Stimulated activated CD4-positive, alpha-beta T cell treated with anti-CD3 and anti-CD28 coated beads, Interleukin-12 subunit alpha, Interleukin-12 subunit beta, amount 100 ng/mL, for 24 hours (primary cell): ENCODE measurements around the gene INCENP.
"Not testable (repeated sequence)": the region's sequence is repeated elsewhere in the genome, so short reads cannot be mapped to it uniquely, and the experiment has no call there.

Source experiments
- DNase-seq, 2 experiments: peaks; one replicate each; pipeline ENCODE4 v3.0.0-alpha.2; 2020; ENCODE audit warnings: low read depth in 2 of 2

Gene INCENP

DNA sequence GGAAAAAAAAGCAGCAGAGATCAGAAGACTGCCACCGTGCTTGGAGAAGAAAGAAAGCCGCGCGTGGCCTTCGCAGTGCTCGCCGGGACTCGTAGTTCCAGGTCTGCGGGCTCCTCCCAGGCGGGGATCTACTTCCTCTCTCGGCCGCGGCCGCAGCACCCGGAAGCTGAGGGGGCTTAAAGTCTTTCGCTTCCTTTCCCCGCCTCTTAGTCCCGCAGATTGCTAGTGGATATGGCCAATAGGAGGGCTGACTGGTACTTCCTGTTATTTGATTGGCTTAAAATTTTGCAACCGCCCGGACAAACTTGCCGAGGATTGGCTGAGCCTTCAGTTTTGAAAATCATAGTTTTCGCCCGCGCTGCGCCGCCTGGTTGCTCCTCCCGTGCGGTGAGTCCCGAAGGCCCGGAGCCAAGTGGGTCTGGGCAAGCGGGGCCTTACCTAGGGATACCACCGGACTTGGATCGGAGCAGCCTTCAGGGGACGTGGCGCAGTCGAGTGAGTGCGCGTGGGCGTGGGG is at the start of gene INCENP:
Gene INCENP (plus strand): TSS at position 343 of the 517 bp plus-strand sequence. CDS start 4,151 bp downstream, outside the sequence.
- peak; percentile 84 to 88 for DNase-seq

GRCh38 chr11:62075438-62075837 is 48.4 kb upstream of the INCENP start:
- no peak for DNase-seq

DNA sequence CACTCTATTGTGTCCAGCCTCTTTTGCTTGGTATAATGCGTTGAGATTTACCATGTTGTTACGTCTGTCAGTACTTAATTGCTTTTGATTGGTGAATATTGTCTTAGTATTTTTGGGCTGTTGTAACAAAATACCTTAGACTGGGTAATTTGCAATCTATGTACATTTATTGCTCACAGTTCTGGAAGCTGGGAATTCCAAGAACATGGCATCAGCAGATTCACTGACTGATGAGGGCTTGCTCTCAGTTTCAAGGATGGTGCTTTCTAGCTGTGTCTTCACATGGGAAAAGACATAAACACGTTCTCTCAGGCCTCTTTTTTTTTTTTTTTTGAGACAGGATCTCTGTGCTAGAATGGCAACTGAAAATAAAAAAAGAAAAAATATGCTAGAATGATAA is 46.7 kb upstream of the INCENP start:
- no peak for DNase-seq

DNA sequence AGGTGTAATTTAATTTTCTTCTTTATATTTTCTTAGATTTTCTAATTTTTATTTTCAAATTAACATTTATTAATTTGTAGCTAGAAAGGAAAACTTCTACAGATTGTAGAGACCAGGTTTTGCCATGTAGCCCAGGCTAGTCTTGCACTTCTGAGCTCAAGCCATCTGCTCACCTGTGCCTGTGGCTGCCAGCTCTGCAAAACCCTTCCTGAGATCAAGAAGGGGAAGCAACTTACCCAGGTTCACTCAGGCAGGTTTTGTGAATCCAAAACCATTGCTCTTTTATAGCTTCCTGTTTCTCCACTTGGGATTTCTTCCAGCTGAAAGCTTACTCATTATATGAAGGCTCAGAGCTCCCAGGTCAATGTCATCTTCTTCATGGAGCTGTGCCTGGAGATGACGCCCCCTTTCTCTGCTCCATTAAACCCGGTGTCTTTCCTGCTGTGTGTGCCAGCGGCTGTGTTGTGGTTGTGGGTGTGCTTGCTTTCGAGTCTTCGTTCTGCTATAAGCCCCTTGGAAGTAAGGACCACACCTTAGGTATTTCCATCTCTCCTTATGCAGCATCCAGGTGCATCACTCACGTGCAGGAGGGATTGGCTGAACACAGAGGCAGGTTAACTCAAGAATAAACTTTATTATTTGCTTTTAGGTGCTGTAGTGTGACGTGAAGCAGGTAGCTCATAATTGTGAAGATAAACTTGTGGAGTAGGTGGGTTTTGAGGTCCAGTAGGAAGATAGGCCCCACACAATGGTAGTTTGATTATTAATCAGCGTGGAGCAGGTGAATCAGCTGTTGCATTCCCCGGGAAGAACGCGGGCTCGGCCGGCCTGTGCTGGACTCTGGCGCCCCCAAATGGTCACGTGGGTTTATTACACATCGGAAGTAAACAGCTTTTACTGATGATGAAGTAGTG is 42.2 kb upstream of the INCENP start:
- peak; percentile 60 to 75 for DNase-seq

DNA sequence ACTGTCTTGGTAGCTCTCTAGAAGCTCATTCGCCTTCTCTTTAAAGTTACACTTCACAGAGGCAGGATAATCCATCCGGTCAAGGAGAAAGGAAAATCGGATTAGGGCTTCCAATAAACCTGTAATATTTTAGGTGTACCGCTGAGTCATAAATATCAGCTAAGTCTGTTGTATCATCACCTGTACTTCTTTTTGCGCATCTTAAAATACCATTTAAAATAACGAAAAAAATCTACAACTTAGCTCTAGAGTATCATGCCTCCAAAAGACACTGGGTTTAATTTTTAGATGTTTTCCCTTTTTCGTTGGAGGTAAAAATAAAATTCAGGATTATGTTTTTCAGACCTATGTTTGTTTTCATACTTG is 41.5 kb upstream of the INCENP start:
- no peak for DNase-seq

DNA sequence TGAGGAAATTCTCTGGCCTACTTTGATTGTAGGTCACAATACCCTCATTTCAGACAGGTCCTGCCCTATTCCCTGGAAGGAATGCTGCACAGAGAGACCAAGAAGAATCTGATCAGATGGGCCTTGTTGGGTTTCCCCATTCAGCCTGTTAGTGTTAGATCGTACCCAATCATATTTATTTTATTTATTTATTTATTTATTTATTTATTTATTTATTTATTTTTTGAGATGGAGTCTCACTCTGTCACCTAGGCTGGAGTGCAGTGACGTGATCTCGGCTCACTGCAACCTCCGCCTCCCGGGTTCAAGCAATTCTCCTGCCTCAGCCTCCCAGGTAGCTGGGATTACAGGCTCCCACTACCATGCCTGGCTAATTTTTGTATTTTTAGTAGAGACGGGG is 39.0 kb upstream of the INCENP start:
- not testable (repeated sequence) for DNase-seq

GRCh38 chr11:62087694-62088093 is 36.1 kb upstream of the INCENP start:
- no peak for DNase-seq

DNA sequence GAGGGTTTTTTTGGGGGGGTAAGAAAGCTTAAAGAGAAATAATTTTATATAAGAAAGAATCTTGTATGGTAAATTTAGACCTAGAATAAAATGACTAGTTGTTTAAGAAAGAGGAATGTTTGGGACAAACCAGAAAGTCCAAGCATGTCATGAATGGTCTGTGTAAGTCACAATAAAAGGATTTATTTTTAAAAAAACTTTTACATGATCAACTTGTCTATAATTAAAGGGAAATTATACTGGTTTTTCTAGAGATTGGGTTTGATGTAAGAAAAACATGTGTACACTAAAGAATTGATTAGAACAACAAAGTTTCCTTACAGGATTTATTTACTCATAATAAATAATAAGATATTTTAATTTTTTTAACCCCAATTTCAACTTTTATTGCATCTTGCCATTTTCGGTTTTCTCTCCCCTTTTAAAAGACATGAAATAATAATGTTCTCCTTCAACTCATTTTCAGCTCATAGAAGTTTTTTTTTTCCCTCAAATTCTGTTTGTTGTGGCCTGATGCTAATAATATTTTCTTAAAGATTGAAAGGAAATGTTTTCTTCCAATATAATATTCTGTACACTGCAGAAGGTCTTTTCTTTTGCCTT is 35.4 kb upstream of the INCENP start:
- no peak for DNase-seq

DNA sequence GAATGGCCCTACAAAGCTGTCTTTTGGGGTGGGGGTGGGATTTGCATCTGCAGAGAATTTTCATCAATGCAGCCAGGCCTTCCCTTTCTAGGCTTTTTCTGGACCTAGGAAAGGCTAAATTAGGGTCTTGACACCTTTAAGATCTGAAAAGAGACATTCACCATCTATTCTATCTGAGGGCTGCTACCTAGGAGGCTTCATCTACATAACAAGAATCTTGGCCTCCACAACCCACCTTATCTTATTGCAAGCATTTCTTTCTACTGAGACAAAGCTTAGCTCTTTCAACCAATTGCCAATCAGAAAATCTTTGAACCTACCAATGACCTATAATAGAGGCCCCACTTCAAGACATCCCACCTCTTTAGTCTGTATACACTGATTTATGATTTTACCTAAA is 20.7 kb upstream of the INCENP start:
- DNase-seq: no peak

GRCh38 chr11:62103986-62104385 is 19.8 kb upstream of the INCENP start:
- no peak for DNase-seq

- no peak for DNase-seq
Observed at GRCh38 chr11:62104816-62105653, 18.8 kb upstream of the INCENP start.

GRCh38 chr11:62105667-62106191 is 18.1 kb upstream of the INCENP start:
- DNase-seq: no peak

- DNase-seq: no peak
Observed at GRCh38 chr11:62108017-62108750, 15.6 kb upstream of the INCENP start.

DNA sequence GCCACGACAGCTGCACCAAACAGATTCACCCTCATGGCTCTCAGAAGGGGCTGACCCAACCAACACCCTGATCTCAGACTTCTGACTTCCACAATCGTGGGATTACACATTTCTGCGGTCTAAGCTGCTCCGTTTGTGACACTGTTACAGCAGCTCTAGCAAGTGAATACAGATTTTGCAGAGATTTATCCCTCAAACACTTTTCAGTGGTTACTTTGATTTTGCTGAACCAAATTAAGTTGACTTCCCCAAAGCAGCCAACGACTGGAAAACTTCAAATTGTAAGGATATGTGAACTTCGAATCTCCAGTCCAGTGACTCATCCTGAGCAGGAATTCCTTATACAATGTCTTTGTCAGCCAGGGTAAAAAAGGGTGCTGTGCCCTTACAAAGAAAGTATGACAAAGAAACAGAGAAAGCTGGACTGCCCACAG is 14.8 kb upstream of the INCENP start:
- DNase-seq: no peak

GRCh38 chr11:62115085-62115694 is 8.6 kb upstream of the INCENP start:
- no peak for DNase-seq

GRCh38 chr11:62116451-62116850 is 7.4 kb upstream of the INCENP start:
- no peak for DNase-seq

DNA sequence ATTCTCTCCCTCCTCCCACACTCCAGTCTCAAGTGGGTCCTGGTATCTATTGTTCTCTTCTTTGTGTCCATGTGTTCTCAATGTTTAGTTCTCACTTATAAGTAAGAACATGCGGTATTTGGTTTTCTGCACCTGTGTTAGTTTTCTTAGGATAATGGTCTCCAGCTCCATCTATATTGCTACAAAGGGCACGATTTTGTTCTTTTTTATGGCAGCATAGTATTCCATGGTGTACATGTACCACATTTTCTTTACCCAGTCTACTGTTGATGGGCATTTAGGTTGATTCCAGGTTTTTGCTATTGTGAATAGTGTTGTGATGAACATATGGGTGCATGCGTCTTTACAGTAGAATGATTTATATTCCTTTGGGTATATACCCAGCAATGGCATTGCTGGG is 4.2 kb upstream of the INCENP start:
- no peak for DNase-seq

- DNase-seq: no peak
Observed at GRCh38 chr11:62120001-62120400, 3.8 kb upstream of the INCENP start.

GRCh38 chr11:62120431-62120830 is 3.4 kb upstream of the INCENP start:
- DNase-seq: no peak

DNA sequence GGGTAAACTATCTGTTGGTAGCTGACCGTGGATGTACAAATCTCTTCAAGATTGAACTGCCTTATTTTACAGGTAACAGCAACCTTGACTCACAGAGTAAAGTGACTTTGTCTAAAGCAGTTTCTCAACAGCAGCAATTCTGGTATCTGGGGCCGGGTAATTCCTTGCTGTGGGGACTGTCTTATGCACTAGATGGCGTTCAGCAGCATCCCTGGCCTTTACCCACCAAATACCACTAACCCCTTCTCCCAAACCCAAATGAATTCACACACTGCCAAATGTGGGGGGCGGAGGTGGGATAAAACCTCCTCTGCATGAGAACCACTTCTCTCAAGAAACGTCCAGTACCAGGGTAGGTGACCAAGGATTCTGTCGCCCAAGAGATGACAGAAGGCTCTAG is 1.7 kb upstream of the INCENP start:
- DNase-seq: no peak
